Left lung (tissue), 10 donors: ENCODE data around the gene RAB38. TPM values are rescaled to one million over a fixed set of nuclear protein-coding genes. Genes with fewer than 3 reads are reported as not detected.

Source experiments
- ATAC-seq: fragments of 200-7000 bp; cut with Tn5 transposase; one replicate; pipeline ENCODE4 v1.9.1; 2020; ENCODE audit warnings: moderate library complexity
- DNase-seq, 4 donors: peaks; one replicate each; pipeline ENCODE4 v3.0.0-alpha.2; 2013 to 2020
- H3K27ac ChIP-seq, 2 donors: fragments of 200-600 bp; sonication (generic) in 1 of 2; one replicate each; pipeline versions ENCODE4 v1.5.0 to v1.8.0; 2020 to 2021
- H3K27me3 ChIP-seq, 2 donors: fragments of 200-600 bp; sonication (generic) in 1 of 2; one replicate each; pipeline versions ENCODE4 v1.5.0 to v1.8.0; 2020 to 2021
- H3K36me3 ChIP-seq, 2 donors: fragments of 200-600 bp; sonication (generic) in 1 of 2; one replicate each; pipeline versions ENCODE4 v1.5.0 to v1.8.0; 2020 to 2021
- H3K4me1 ChIP-seq, 2 donors: fragments of 200-600 bp; one replicate each; pipeline ENCODE4 v1.8.0; 2021
- H3K4me3 ChIP-seq, 2 donors: fragments of 200-600 bp; sonication (generic) in 1 of 2; one replicate each; pipeline versions ENCODE4 v1.5.0 to v1.8.0; 2020 to 2021; ENCODE audit warnings: mild to moderate bottlenecking in 1 of 2
- H3K9me3 ChIP-seq, 2 donors: fragments of 200-600 bp; sonication (generic) in 1 of 2; one replicate each; pipeline versions ENCODE4 v1.5.0 to v1.8.0; 2020 to 2021
- intact Hi-C, 2 donors: fragments of 100-400 bp; cut with DNase I; formaldehyde crosslinking; loops; one replicate each; pipeline versions ENCODE4 v1.11.2 to v1.14.2; 2022
- polyA plus RNA-seq, 6 donors: library from polyadenylated mRNA; unstranded; fragments of 120-200 nt; gene quantifications; one replicate each; pipeline ENCODE4 v1.2.1, GENCODE V29; 2013; ENCODE audit not compliant: insufficient read length in 6 of 6
- total RNA-seq, 2 donors: library from RNA; stranded (reverse); fragmentation: NEBNext Ultra II Directional; extraction: Animal tissue kit (Norgen Biotek cat#: 25700); gene quantifications; one replicate each; pipeline ENCODE4 v1.2.1, GENCODE V29; 2021
- TF ChIP-seq, protein P1 (sequence below), 2 donors: fragments of 200-600 bp; sonication (generic) in 1 of 2; IDR thresholded peaks; one replicate each; pipeline versions ENCODE4 v1.5.0 to v1.8.0; 2021; ENCODE audit warnings: antibody characterized with exemption in 2 of 2
- donor health status: DM: no; HTN: yes; CAD: no.
- donor health status: DM: no; HTN: no; CAD: no.

The RAB38 gene
- total and polyA plus RNA-seq, 8 donors: 12.3 to 23.8 (median 20.3) TPM

DNA sequence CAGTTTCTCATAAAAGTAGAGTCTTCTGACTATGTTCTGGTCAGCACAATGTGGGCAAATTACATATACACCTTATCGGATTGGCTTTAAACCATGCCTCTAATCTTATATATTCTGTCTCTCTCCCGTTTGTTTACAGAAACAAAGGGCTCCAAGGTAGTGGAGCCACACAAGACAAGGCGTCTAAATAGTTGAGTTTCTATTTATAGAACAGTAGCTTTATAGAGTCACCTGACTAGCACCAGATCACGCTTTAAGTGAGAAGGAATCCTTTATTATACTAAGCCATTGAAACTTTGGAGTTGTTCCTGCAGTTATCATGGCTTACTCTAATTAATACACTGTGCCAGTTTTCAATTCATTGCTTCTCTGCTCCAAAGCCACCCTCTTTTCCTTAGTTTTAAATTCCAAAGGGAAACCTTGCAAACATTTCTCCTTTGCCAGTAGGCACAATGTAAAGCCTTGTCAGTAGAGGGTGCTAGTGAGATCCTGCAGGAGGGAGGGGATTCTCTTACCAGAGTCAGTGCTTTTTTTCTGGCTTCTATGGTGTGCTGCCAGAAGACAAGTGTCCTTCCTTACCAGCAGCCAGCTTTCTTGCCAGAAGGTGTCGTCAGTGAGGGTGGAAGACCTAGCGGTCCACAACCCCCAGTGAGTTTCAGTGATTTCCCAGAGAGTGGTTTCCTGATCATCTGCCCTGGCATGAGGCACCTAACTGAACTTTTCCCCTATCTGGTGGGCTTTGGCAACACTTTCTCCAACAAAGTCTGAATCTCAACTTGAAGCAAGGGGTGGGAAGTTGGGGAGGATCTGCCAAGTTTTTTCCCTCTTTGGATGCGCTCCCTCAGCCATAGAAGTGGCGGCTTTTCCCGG, 71.7 kb downstream of the RAB38 start:
- TF ChIP-seq, protein P1, sequence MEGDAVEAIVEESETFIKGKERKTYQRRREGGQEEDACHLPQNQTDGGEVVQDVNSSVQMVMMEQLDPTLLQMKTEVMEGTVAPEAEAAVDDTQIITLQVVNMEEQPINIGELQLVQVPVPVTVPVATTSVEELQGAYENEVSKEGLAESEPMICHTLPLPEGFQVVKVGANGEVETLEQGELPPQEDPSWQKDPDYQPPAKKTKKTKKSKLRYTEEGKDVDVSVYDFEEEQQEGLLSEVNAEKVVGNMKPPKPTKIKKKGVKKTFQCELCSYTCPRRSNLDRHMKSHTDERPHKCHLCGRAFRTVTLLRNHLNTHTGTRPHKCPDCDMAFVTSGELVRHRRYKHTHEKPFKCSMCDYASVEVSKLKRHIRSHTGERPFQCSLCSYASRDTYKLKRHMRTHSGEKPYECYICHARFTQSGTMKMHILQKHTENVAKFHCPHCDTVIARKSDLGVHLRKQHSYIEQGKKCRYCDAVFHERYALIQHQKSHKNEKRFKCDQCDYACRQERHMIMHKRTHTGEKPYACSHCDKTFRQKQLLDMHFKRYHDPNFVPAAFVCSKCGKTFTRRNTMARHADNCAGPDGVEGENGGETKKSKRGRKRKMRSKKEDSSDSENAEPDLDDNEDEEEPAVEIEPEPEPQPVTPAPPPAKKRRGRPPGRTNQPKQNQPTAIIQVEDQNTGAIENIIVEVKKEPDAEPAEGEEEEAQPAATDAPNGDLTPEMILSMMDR (IDR thresholded peaks at IDR 0.05): peak; percentile 45 to 46
- Histone ChIP-seq H3K4me3 (no peak overlapping the region), H3K9me3 (no peaks in the 10 kb centered on the region), H3K4me1 (no peaks in the 10 kb centered on the region), H3K27ac (peak overlapping the region in 1 of 2 donors; percentile 34), H3K27me3 (no peaks in the 10 kb centered on the region), H3K36me3 (no peaks in the 10 kb centered on the region)
- peak in 1 of 4 donors; percentile 42 for DNase-seq
- intact Hi-C loops: no loop called here
- ATAC-seq: peak; percentile 94

DNA sequence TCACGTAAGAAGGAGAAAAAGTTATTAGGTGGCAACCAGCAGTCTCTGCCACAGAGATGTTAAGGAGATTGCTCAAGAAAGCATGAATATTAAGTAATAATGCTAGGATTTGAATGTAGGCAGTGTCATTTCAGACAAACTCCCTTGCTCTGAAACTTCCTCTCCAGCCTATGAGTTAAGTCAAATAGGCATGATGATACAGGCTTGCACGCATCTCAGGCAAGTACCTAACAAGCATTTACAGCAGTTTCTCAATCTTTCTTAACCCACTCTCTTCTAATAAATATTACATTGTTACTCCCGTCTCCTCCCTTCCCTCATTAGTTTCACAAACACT, 72.7 kb downstream of the RAB38 start:
- DNase-seq (no peak), ATAC-seq (peak; percentile 9)
- no peaks in the 10 kb centered on the region for H3K27me3 ChIP-seq
- no peaks in the 10 kb centered on the region for H3K4me1 ChIP-seq
- H3K9me3 ChIP-seq: no peaks in the 10 kb centered on the region
- H3K36me3 ChIP-seq: no peaks in the 10 kb centered on the region
- H3K4me3 ChIP-seq: no peak overlapping the region
- no peak overlapping the region for H3K27ac ChIP-seq
- TF ChIP-seq, protein P1 (IDR thresholded peaks at IDR 0.05): no peak
- intact Hi-C loops: no loop called here

DNA sequence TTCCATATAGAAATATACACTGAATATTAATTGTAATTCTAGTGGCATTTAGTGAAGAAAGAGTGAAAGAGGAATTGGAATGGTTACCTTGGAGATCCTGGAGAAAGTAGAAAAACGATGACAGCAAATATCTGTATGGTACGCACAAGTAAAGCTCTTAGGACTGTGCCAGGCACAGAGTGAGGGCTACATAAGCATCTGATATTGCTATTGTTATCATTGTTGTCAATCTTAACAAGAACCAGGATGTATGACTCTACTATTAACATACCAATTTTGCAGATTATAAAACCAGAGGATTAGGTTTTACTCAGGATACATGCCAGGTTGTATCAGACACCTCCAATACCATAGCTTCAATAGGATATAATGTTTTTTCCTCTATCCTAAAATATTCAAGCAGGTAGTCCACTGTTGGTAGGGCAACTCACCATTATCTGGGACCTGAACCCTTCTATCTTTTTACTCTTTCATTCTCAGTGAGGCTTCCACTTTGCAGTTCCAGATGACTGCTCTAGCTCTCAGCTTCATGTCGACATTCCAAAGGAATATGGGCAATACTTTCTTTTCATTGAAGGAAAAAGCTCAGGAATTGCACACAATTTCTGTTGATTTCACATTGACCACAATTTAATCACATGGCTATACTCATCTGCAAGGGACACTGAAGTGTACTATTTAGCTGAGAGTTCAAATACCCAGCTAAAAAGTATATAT, 73.2 kb downstream of the RAB38 start:
- ATAC-seq: no peak
- H3K27ac ChIP-seq: no peak overlapping the region
- no peak for DNase-seq
- H3K36me3 ChIP-seq: no peaks in the 10 kb centered on the region
- no peak overlapping the region for H3K4me3 ChIP-seq
- intact Hi-C loops: no loop called here
- TF ChIP-seq, protein P1 (IDR thresholded peaks at IDR 0.05): no peak
- H3K9me3 ChIP-seq: no peaks in the 10 kb centered on the region
- H3K4me1 ChIP-seq: no peaks in the 10 kb centered on the region
- no peaks in the 10 kb centered on the region for H3K27me3 ChIP-seq

DNA sequence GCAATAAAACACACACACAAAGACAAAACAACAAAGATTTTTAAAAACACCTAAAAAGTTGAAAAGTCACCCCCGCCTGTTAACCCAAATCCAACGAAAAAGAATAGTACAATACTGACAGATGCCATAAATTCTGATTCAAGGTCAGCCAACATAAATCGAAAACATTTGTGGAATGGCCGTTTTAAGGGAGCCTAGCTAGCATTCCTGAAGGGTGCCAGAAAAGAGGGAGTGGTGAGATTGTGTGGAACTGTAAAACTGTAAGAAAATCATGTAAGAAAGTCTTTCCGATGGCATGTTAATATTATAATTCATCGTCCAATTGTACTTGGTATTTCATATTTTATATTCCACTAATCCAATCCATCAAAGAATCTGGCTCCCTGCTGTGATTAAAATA, 75.1 kb downstream of the RAB38 start:
- intact Hi-C loops: no loop called here
- no peak overlapping the region for H3K27ac ChIP-seq
- no peaks in the 10 kb centered on the region for H3K27me3 ChIP-seq
- no peaks in the 10 kb centered on the region for H3K9me3 ChIP-seq
- DNase-seq (no peak), ATAC-seq (no peak)
- no peaks in the 10 kb centered on the region for H3K36me3 ChIP-seq
- H3K4me1 ChIP-seq: no peaks in the 10 kb centered on the region
- H3K4me3 ChIP-seq: no peak overlapping the region
- TF ChIP-seq, protein P1 (IDR thresholded peaks at IDR 0.05): no peak

DNA sequence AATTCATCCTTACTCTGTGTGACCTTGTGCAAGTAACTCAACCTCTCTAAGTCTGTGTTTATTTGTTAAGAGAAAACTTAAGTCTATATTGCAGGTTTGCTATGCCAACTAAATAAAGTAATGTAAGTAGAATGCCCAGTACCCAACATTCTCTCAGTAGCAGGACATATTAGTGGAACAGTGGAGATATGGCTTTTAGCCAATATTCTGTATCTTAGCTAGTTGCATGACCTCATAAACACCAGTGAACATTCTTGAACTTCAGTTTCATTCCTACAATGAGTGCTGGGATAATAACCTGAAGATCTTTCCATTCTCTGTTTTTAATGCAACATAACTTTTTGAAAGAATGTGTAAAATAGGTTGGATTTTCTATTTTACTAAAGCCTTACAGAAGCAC, 77.0 kb downstream of the RAB38 start:
- DNase-seq (no peak), ATAC-seq (no peak)
- no peak overlapping the region for H3K27ac ChIP-seq
- no peaks in the 10 kb centered on the region for H3K4me1 ChIP-seq
- TF ChIP-seq, protein P1 (IDR thresholded peaks at IDR 0.05): no peak
- intact Hi-C loops: no loop called here
- H3K9me3 ChIP-seq: no peaks in the 10 kb centered on the region
- no peak overlapping the region for H3K4me3 ChIP-seq
- H3K27me3 ChIP-seq: no peaks in the 10 kb centered on the region
- no peaks in the 10 kb centered on the region for H3K36me3 ChIP-seq
